GM23338 (cell line): Measurements from ENCODE around the gene ZNF526. TPM values are rescaled to one million over a fixed set of nuclear protein-coding genes. Genes with fewer than 3 reads are reported as not detected.

Experiments
- ATAC-seq: fragments of 200-7000 bp; cut with Tn5 transposase; 3 replicates; pipeline ENCODE4 v1.9.1; 2020
- DNase-seq: peaks from one replicate; pipeline ENCODE4 v3.0.0-alpha.2; 2015; ENCODE audit warnings: low spot score
- H2AFZ ChIP-seq: fragments of 200-600 bp; sonication (generic); 2 replicates; pipeline ENCODE4 v1.8.0; 2016; ENCODE audit warnings: antibody characterized with exemption, mild to moderate bottlenecking, moderate library complexity
- H3F3A ChIP-seq: fragments of 200-600 bp; sonication (generic); replicated peaks from 2 replicates; pipeline ENCODE4 v1.8.0; 2017; ENCODE audit warnings: antibody characterized with exemption, mixed run types, low read depth
- H3K27ac ChIP-seq: fragments of 200-600 bp; sonication (generic); 2 replicates; pipeline ENCODE4 v1.6.1; 2016; ENCODE audit warnings: low read depth
- H3K27me3 ChIP-seq: fragments of 200-600 bp; sonication (generic); 2 replicates; pipeline ENCODE4 v1.8.0; 2016; ENCODE audit warnings: mild to moderate bottlenecking, mixed run types, moderate library complexity; ENCODE audit not compliant: insufficient read depth
- H3K36me3 ChIP-seq: fragments of 200-600 bp; sonication (generic); 2 replicates; pipeline ENCODE4 v1.8.0; 2016; ENCODE audit warnings: mild to moderate bottlenecking; ENCODE audit not compliant: insufficient read depth
- H3K4me1 ChIP-seq: fragments of 200-600 bp; sonication (generic); 2 replicates; pipeline ENCODE4 v1.8.0; 2016; ENCODE audit warnings: mild to moderate bottlenecking, moderate library complexity; ENCODE audit not compliant: insufficient read depth
- H3K4me2 ChIP-seq: fragments of 200-600 bp; sonication (generic); 2 replicates; pipeline ENCODE4 v1.7.1; 2017; ENCODE audit warnings: mixed run types
- H3K4me3 ChIP-seq: fragments of 200-600 bp; sonication (generic); 2 replicates; pipeline ENCODE4 v1.6.1; 2016; ENCODE audit warnings: mixed run types
- H3K79me2 ChIP-seq: fragments of 200-600 bp; sonication (generic); replicated peaks from 2 replicates; pipeline ENCODE4 v1.8.0; 2017; ENCODE audit warnings: mild to moderate bottlenecking; ENCODE audit not compliant: insufficient read depth
- H3K9me2 ChIP-seq: fragments of 200-600 bp; sonication (generic); 2 replicates; pipeline ENCODE4 v1.8.0; 2017; ENCODE audit not compliant: insufficient read depth
- H4K20me1 ChIP-seq: fragments of 200-600 bp; sonication (generic); replicated peaks from 2 replicates; pipeline ENCODE4 v1.8.0; 2017; ENCODE audit warnings: mild to moderate bottlenecking; ENCODE audit not compliant: insufficient read depth
- H3K27ac Mint-ChIP-seq: 2 replicates; pipeline ENCODE4 v1.8.0; 2020; ENCODE audit warnings: inconsistent platforms, mild to moderate bottlenecking, moderate library complexity, mixed read lengths
- H3K27me3 Mint-ChIP-seq: 3 replicates; pipeline ENCODE4 v1.8.0; 2022; ENCODE audit warnings: low read depth, mild to moderate bottlenecking, moderate library complexity, mixed read lengths, inconsistent platforms; ENCODE audit not compliant: insufficient read depth, poor library complexity
- H3K36me3 Mint-ChIP-seq: 3 replicates; pipeline ENCODE4 v1.8.0; 2021; ENCODE audit warnings: low read depth, mild to moderate bottlenecking, inconsistent platforms, moderate library complexity, mixed read lengths
- H3K4me1 Mint-ChIP-seq: 3 replicates; pipeline ENCODE4 v1.8.0; 2020; ENCODE audit warnings: mild to moderate bottlenecking, inconsistent platforms, mixed read lengths
- H3K4me3 Mint-ChIP-seq: 3 replicates; pipeline ENCODE4 v1.8.0; 2021; ENCODE audit warnings: moderate library complexity, mild to moderate bottlenecking, inconsistent platforms, mixed read lengths
- H3K9me3 Mint-ChIP-seq: 3 replicates; pipeline ENCODE4 v1.8.0; 2020; ENCODE audit warnings: moderate library complexity, mild to moderate bottlenecking, inconsistent platforms, mixed read lengths
- CREB1 ChIP-seq: fragments of 250-450 bp; sonication (Bioruptor Pico); IDR thresholded peaks from 2 replicates; pipeline ENCODE4 v1.5.0; 2020; ENCODE audit warnings: low read depth, mild to moderate bottlenecking, moderate library complexity
- EZH2 ChIP-seq: fragments of 200-600 bp; sonication (generic); IDR thresholded peaks from one replicate; pipeline ENCODE4 v1.8.0; 2017; ENCODE audit warnings: antibody characterized with exemption, mild to moderate bottlenecking, low read depth; ENCODE audit not compliant: unreplicated experiment
- EZH2phosphoT487 ChIP-seq: fragments of 200-600 bp; sonication (generic); IDR thresholded peaks from one replicate; pipeline ENCODE4 v1.8.1; 2018; ENCODE audit warnings: antibody characterized with exemption; ENCODE audit not compliant: unreplicated experiment
- JUNB ChIP-seq: IDR thresholded peaks from one replicate; pipeline ENCODE4 v1.6.1; 2016; ENCODE audit warnings: antibody characterized with exemption; ENCODE audit not compliant: unreplicated experiment
- NANOG ChIP-seq: IDR thresholded peaks from 2 replicates; pipeline ENCODE4 v1.6.1; 2016; ENCODE audit warnings: antibody characterized with exemption, borderline replicate concordance
- POLR2AphosphoS5 ChIP-seq: IDR thresholded peaks from 2 replicates; pipeline ENCODE4 v1.6.1; 2016; ENCODE audit warnings: antibody characterized with exemption, low read depth
- STAT1 ChIP-seq: IDR thresholded peaks from one replicate; pipeline ENCODE4 v1.6.1; 2016; ENCODE audit warnings: antibody characterized with exemption; ENCODE audit not compliant: unreplicated experiment
- ZNF114 ChIP-seq: fragments of 250-450 bp; sonication (Bioruptor Pico); IDR thresholded peaks from 2 replicates; pipeline ENCODE4 v1.5.0; 2020; ENCODE audit warnings: mild to moderate bottlenecking, moderate library complexity
- ZNF331 ChIP-seq: fragments of 250-450 bp; sonication (Bioruptor Pico); IDR thresholded peaks from 2 replicates; pipeline ENCODE4 v1.5.0; 2020; ENCODE audit warnings: low read depth, mild to moderate bottlenecking, moderate library complexity
- polyA plus RNA-seq: library from polyadenylated mRNA; unstranded; fragments of >200 nt; fragmentation: Nextera tagmentation; extraction: Ambion mirVana; gene quantifications from 2 replicates; pipeline ENCODE4 v1.2.1, GENCODE V29; 2016
- total RNA-seq: library from RNA; depleted of rRNA; stranded (reverse); fragments of >200 nt; shearing (Covaris generic); gene quantifications from 2 replicates; pipeline ENCODE4 v1.2.3, GENCODE V29; 2014
- TF ChIP-seq, protein P1 (sequence below): IDR thresholded peaks from 2 replicates; pipeline ENCODE4 v1.6.1; 2016; ENCODE audit warnings: antibody characterized with exemption
- TF ChIP-seq, protein P2 (sequence below), 2 experiments: fragments of 200-600 bp in 1 of 2; sonication (generic) in 1 of 2; conservative IDR thresholded peaks; 2 replicates each; pipeline versions ENCODE4 v1.5.1 to v1.6.1; 2016 to 2017; ENCODE audit warnings: antibody characterized with exemption in 2 of 2, low read depth in 2 of 2, mild to moderate bottlenecking in 2 of 2, moderate library complexity in 1 of 2
- TF ChIP-seq, protein P3 (sequence below): fragments of 250-450 bp; sonication (Bioruptor Pico); IDR thresholded peaks from 2 replicates; pipeline ENCODE4 v1.5.0; 2020; ENCODE audit warnings: mild to moderate bottlenecking, moderate library complexity

The ZNF526 gene
- total and polyA plus RNA-seq, 2 experiments from 2014 or later = 4.7 to 13.3 TPM

DNA sequence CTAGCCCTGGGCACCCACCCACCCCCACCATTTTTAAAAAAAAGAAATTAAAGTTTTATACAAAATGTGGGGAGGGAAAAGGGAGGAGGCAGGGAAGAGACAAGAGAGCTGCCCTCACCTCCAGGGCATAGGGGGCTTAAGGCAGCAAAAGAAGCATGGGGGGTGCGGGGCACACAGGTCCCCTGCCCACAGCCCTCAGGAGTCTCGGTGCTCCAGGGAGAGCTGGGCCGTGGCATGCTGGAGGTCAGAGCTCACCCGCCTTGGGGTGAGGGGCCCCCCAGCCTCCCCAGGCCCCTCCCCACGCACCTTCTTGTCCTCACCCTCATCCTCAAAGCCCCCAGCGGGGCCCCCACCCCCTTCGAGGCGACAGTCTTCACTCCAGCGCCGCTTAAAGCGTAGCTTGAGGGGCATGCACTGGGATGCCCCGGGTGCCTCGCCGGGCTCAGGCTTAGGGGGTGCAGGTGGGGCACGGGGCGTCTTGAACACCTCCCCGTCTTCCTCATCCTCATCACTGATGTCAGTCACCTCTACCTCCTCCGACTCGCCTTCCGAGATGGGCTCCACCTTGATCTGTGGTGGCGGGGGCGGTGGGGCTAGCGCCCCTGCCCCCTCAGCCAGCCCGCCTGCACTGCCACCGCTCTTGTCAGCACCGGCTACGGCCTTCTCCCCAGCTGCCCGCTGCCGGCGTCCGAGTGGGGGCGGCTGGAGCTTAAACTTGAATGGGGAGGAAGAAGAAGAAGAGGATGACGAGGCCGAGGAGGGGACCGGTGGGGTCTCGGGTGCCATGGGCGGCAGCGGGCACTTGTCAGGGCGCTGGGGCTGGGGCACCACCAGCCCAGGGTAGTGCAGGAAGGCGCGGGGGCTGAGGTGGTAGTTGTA is 28.4 kb downstream of the ZNF526 start:
- H4K20me1 ChIP-seq = no peaks in the 10 kb centered on the region; the same call in 1 of the 2 replicates

DNA sequence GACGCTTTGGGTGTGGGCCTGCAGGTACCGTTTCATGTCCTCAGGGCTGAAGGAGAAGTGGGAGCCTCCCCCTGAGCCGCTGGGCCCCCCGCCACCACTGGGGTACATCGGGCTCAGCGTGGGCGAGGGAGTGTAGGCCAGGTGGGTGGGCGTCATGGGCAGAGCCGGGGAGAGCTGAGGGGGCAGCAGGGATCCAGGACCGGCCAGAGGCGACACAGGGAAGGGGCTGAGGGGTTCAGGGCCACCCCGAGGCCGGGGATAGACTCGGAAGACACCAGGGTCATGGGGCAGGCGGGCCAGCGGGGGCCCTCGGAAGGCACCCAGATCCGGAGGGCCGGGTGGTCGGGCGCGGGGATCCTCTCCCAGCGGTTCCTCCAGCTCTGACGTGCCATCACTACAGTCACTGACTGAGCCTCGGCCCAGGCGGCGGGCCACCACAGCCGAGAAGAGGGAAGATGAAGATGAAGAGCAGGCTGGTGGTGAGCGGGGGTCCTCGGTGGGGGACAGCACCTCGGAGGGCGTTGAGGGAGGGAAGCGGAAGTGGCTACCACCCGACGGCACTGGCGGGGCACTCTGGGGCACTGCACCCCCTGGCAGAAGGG is 29.1 kb downstream of the ZNF526 start:
- peaks cover 10% of the 10 kb centered on the region; the same call in 2 of the 3 replicates for H3K36me3 Mint-ChIP-seq
- Histone ChIP-seq H3F3A (peaks cover 12% of the 10 kb centered on the region), H4K20me1 (no peaks in the 10 kb centered on the region; the same call in 1 of the 2 replicates), H3K4me1 (peaks cover 36% of the 10 kb centered on the region), H3K4me3 (no peak overlapping the region), H3K27me3 (no peaks in the 10 kb centered on the region), H3K36me3 (no peaks in the 10 kb centered on the region), H2AFZ (no peak overlapping the region), H3K4me2 (no peak overlapping the region), H3K79me2 (peaks cover 34% of the 10 kb centered on the region), H3K27ac (no peak overlapping the region), H3K9me2 (no peaks in the 10 kb centered on the region)
- H3K4me3 Mint-ChIP-seq = no peak overlapping the region
- H3K9me3 Mint-ChIP-seq = no peaks in the 10 kb centered on the region; the same call in 2 of the 3 replicates
- DNase-seq (no peak), ATAC-seq (no peak)
- peaks cover 42% of the 10 kb centered on the region for H3K4me1 Mint-ChIP-seq
- H3K27ac Mint-ChIP-seq = no peak overlapping the region
- peaks cover 25% of the 10 kb centered on the region for H3K27me3 Mint-ChIP-seq
- TF ChIP-seq EZH2 = no peak
- no peak for TF ChIP-seq ZNF331 (CRISPR knock-in tag)
- TF ChIP-seq, protein P1, sequence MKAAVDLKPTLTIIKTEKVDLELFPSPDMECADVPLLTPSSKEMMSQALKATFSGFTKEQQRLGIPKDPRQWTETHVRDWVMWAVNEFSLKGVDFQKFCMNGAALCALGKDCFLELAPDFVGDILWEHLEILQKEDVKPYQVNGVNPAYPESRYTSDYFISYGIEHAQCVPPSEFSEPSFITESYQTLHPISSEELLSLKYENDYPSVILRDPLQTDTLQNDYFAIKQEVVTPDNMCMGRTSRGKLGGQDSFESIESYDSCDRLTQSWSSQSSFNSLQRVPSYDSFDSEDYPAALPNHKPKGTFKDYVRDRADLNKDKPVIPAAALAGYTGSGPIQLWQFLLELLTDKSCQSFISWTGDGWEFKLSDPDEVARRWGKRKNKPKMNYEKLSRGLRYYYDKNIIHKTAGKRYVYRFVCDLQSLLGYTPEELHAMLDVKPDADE = no peak
- TF ChIP-seq, protein P2, sequence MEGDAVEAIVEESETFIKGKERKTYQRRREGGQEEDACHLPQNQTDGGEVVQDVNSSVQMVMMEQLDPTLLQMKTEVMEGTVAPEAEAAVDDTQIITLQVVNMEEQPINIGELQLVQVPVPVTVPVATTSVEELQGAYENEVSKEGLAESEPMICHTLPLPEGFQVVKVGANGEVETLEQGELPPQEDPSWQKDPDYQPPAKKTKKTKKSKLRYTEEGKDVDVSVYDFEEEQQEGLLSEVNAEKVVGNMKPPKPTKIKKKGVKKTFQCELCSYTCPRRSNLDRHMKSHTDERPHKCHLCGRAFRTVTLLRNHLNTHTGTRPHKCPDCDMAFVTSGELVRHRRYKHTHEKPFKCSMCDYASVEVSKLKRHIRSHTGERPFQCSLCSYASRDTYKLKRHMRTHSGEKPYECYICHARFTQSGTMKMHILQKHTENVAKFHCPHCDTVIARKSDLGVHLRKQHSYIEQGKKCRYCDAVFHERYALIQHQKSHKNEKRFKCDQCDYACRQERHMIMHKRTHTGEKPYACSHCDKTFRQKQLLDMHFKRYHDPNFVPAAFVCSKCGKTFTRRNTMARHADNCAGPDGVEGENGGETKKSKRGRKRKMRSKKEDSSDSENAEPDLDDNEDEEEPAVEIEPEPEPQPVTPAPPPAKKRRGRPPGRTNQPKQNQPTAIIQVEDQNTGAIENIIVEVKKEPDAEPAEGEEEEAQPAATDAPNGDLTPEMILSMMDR (conservative IDR thresholded peaks at IDR 0.05; ENCODE audit: low read depth in 2 of 2) = no peak
- no peak for TF ChIP-seq JUNB
- TF ChIP-seq EZH2phosphoT487 = no peak
- no peak for TF ChIP-seq ZNF114
- TF ChIP-seq STAT1 = no peak
- TF ChIP-seq NANOG = no peak
- TF ChIP-seq, protein P3, sequence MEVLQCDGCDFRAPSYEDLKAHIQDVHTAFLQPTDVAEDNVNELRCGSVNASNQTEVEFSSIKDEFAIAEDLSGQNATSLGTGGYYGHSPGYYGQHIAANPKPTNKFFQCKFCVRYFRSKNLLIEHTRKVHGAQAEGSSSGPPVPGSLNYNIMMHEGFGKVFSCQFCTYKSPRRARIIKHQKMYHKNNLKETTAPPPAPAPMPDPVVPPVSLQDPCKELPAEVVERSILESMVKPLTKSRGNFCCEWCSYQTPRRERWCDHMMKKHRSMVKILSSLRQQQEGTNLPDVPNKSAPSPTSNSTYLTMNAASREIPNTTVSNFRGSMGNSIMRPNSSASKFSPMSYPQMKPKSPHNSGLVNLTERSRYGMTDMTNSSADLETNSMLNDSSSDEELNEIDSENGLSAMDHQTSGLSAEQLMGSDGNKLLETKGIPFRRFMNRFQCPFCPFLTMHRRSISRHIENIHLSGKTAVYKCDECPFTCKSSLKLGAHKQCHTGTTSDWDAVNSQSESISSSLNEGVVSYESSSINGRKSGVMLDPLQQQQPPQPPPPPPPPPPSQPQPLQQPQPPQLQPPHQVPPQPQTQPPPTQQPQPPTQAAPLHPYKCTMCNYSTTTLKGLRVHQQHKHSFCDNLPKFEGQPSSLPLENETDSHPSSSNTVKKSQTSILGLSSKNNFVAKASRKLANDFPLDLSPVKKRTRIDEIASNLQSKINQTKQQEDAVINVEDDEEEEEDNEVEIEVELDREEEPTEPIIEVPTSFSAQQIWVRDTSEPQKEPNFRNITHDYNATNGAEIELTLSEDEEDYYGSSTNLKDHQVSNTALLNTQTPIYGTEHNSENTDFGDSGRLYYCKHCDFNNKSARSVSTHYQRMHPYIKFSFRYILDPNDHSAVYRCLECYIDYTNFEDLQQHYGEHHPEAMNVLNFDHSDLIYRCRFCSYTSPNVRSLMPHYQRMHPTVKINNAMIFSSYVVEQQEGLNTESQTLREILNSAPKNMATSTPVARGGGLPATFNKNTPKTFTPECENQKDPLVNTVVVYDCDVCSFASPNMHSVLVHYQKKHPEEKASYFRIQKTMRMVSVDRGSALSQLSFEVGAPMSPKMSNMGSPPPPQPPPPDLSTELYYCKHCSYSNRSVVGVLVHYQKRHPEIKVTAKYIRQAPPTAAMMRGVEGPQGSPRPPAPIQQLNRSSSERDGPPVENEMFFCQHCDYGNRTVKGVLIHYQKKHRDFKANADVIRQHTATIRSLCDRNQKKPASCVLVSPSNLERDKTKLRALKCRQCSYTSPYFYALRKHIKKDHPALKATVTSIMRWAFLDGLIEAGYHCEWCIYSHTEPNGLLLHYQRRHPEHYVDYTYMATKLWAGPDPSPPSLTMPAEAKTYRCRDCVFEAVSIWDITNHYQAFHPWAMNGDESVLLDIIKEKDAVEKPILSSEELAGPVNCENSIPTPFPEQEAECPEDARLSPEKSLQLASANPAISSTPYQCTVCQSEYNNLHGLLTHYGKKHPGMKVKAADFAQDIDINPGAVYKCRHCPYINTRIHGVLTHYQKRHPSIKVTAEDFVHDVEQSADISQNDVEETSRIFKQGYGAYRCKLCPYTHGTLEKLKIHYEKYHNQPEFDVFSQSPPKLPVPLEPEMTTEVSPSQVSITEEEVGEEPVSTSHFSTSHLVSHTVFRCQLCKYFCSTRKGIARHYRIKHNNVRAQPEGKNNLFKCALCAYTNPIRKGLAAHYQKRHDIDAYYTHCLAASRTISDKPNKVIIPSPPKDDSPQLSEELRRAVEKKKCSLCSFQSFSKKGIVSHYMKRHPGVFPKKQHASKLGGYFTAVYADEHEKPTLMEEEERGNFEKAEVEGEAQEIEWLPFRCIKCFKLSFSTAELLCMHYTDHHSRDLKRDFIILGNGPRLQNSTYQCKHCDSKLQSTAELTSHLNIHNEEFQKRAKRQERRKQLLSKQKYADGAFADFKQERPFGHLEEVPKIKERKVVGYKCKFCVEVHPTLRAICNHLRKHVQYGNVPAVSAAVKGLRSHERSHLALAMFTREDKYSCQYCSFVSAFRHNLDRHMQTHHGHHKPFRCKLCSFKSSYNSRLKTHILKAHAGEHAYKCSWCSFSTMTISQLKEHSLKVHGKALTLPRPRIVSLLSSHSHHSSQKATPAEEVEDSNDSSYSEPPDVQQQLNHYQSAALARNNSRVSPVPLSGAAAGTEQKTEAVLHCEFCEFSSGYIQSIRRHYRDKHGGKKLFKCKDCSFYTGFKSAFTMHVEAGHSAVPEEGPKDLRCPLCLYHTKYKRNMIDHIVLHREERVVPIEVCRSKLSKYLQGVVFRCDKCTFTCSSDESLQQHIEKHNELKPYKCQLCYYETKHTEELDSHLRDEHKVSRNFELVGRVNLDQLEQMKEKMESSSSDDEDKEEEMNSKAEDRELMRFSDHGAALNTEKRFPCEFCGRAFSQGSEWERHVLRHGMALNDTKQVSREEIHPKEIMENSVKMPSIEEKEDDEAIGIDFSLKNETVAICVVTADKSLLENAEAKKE (CRISPR knock-in tag) = no peak

More for the DNA sequence above, 28.4 kb downstream of the ZNF526 start:
- Mint-ChIP-seq H3K4me3 (no peak overlapping the region), H3K36me3 (peaks cover 10% of the 10 kb centered on the region; the same call in 2 of the 3 replicates), H3K27me3 (peaks cover 26% of the 10 kb centered on the region), H3K27ac (no peak overlapping the region), H3K4me1 (peaks cover 43% of the 10 kb centered on the region), H3K9me3 (no peaks in the 10 kb centered on the region; the same call in 2 of the 3 replicates)
- Histone ChIP-seq H2AFZ (no peak overlapping the region), H3K79me2 (peaks cover 34% of the 10 kb centered on the region), H3F3A (peaks cover 13% of the 10 kb centered on the region), H3K27me3 (no peaks in the 10 kb centered on the region), H3K4me2 (no peak overlapping the region), H3K4me1 (peaks cover 43% of the 10 kb centered on the region), H3K36me3 (no peaks in the 10 kb centered on the region), H3K27ac (no peak overlapping the region), H3K4me3 (no peak overlapping the region), H3K9me2 (no peaks in the 10 kb centered on the region)
- no peak for DNase-seq
- ATAC-seq = no peak
- TF ChIP-seq CREB1 (CRISPR knock-in tag) (no peak), NANOG (no peak), POLR2AphosphoS5 (0 out of 2 replicates have a peak, but pooled peaks have one; percentile 8)
